Pulmonary artery endothelial cell (primary cell): Measurements from ENCODE around the gene SLC25A22. TPM values are rescaled to one million over a fixed set of nuclear protein-coding genes. Genes with fewer than 3 reads are reported as not detected.

ENCODE experiments used
- DNase-seq: peaks from one replicate; pipeline ENCODE4 v3.0.0-alpha.2; 2011; ENCODE audit warnings: low read depth, low spot score
- total RNA-seq: library from RNA; depleted of rRNA; stranded (reverse); fragments of >200 nt; gene quantifications from 2 replicates; pipeline ENCODE4 v1.2.3, GENCODE V29; 2014

The SLC25A22 gene
- total RNA-seq, 1 donor from 2014 or later: 9.0 TPM

GRCh38 chr11:804599-804964, 6.5 kb upstream of the SLC25A22 start:
- no peak for DNase-seq

GRCh38 chr11:803770-804598, 5.9 kb upstream of the SLC25A22 start:
- DNase-seq: no peak

DNA sequence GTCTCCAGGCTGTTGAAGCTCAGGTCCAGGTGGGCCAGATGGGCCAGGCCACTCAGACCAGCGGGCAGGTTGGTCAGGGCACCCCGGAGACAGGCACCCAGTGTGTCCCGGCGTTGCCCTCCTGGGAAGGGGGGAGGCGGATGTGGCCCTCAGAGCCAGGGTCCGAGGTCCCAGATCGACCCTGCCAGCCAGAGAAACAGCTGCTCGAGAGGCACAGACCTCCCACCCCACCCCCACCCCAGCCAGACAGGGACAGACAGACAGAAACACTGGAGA, 5.3 kb upstream of the SLC25A22 start:
- no peak for DNase-seq

GRCh38 chr11:802693-803466, 4.8 kb upstream of the SLC25A22 start:
- DNase-seq: no peak

GRCh38 chr11:802018-802617, 4.0 kb upstream of the SLC25A22 start:
- no peak for DNase-seq

GRCh38 chr11:801097-801780, 3.2 kb upstream of the SLC25A22 start:
- no peak for DNase-seq

GRCh38 chr11:800473-800872, 2.4 kb upstream of the SLC25A22 start:
- DNase-seq: no peak

- DNase-seq: no peak
These were observed 1.7 kb upstream of the SLC25A22 start for GRCh38 chr11:799641-800316.

GRCh38 chr11:797296-798092, 587 bp downstream of the SLC25A22 start:
- DNase-seq: no peak

DNA sequence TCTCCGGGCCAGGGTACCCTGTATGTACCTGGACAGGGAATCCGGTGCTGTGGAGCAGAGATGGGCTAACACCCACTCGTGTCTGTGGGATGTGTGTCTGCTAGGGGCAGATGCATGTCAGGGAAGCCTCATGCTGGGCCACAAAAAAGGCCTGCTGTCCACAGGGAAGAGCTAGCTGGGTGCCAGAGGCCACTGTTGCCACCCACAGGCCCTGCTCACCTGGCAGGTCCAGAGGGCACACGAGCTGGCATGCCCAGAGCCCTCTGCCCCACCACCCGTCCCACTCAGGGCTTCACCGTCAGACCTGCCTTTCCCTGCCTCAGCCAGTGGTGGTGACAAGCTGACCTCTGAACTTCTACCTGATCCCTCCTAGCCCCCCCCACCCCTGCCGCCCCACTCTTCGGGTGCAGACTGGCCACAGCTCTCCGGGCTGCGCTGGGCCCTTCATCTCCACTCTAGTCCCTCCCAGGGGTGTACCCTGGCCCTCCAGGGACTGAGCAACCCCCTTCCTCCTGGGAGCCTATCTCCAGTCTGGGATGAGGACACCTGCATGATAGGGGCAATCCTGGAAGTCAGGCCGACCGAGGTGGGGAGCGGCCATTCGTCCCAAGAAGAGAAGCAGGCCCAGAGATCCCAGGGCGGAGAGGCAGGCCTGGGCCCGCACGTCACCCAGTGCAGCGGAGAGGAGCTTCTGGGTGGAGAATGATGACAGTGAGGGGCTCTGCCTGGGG, 1.4 kb downstream of the SLC25A22 start:
- no peak for DNase-seq

DNA sequence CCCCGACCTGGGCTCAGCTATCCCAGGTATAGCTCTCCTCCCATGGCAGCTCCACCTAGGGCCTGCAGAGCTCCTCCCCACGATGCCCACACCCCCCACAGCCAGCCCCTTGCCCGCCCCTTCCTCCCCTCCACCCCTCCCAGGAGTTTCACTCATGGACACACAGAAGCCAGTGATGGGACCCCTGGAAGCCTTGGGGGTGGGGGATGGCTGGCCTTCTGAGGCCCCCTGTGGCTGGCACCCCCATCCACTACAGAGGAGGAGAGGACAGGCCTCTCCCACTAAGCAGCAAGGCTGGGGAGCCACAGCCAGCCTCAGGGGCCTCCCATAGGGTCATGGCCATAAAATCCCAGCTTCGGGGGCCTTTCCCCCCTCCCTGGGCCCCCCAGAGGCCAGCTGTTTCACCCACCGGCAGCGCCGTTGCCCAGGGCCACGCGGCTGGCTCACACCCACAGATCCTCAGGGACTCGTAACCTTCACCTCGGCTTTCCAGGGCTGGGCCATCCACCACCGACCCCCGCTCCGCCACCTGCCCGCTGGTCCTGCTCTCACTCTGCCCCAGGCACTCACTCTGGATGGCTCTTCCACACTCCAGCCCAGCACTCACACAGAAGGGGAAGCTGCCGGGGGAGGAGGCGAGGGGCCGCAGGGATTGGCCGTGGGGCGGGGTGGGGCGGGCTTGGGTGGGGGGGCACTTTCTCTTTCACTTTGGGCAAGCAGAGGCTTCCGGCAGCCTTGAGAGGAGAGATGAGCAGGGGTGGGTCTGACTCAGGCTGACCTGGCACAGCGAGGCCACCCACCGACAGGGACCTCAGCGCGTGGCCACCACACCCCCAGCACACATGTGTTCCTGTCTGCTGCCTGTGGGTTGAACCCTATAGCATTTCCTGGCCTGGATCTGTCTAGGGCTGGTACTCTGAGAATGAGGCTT, 2.2 kb downstream of the SLC25A22 start:
- DNase-seq: no peak

DNA sequence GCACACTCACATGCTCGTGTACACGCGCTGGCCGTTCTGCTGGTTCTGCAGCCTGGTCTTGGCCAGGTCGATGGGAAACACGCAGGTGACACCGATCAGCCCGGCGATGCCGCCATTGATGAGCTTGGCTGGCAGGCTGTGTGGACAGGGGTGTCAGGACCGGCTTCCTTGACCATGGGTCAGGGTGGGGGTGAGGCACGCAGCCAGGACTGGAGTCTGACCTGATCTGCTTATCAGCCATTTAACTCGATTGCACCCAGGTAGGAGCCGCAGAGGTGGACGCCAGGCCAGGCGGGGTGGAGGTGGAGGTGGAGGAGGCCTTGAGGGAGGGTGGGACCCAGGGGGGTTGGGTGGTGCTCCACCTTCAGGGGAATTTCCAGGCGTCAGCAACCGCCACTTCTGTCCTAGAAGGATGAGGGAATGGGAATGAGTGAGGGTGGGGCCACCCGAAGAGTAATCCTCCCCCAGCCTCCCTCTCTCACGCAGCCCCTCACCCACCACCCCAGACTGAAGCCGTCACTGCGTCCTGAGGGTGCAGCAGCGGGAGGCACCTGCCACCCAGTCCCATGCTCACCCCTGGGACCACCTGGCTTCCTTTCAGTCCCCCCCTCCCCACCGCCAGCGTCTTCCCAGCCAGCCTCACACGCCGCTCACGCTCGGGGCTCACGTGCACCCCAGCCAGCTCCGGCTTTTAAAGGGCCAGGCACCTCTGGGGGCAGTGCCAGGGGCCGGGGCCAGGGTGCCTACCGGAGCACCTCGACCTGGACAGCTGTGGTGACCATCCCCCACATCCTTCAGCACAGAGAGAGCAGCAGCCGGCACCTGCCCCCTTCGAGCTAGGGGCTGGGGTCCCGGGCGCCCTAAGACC, 3.1 kb downstream of the SLC25A22 start:
- DNase-seq: no peak

DNA sequence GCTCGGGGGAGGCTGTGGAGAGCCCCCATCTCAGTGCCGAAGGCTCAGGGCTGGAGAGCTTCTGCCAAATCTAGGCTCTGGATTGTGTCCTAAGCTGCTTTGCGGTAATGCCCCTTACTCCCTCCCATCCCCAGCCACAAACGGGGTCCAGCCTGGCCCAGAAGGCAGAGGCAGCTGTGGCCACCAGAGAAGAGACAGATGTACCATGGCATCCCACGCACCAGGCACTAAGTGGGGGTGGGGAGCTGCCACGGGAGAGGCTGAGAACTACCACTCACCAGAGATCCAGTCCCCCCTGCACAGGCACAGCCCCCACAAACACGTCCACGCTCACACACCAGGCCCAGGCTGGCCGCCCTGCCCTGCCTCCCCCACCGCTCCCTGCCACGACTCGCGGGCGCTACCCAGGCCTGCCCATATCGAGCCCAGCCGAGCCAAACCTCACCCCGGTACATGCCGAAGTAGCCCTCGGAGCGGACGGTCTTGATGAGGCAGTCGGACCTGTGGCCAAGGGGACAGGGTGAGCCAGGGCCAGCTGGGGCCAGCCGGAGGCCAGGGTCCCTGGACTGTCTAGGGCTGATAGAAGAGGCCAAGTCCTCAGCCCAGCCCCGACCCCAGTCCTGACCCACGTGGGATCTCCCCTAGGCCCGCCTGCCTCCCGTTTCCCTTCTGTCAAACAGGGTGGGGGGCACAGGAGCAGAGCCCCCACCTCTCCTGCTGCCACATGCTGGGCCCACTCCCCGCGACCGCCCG, 3.9 kb downstream of the SLC25A22 start:
- DNase-seq: no peak

DNA sequence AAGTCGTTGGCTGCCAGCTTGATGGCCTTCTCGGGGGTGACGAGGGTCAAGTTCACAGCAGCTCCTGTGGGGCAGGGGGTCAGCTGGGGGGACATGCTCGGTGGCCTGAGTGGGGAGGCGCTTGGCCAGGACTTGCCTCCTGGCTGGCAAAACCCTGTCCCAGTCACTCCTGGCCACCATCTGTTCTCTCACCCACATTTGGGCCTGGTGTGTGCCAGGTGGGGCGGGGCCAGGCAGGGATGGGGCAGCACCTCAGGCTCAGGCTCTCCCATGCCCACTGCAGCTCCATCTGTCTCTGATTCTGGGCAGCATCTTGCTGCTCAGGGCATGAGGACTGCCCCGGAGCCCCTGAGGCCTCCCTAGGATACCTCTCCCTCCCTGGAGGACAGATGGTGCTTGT, 4.5 kb downstream of the SLC25A22 start:
- no peak for DNase-seq

GRCh38 chr11:792873-793272, 5.2 kb downstream of the SLC25A22 start:
- DNase-seq: no peak

GRCh38 chr11:792535-792821, 5.6 kb downstream of the SLC25A22 start:
- DNase-seq: no peak
